Measurements from ENCODE around the gene ZCCHC13.

DNA sequence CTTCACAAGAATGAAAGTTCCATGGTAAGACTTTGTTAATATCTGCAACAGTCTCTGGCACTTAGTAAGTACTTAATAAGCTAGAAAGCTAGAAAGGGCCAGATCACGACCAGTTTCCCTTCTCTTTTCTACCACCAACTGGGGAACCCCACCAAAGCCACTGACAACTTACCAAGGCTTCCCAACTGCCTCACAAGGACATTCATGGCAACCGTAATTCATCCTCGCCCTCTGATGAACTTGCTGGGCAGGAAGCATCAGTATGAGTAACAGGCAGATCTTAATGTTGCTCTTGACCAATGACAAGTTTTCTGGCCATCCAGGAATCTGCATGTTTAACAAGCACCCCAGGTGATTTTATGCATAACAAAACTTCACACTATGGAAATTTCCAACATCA, 23.2 kb upstream of the ZCCHC13 start:
- TF ChIP-seq, protein P1, sequence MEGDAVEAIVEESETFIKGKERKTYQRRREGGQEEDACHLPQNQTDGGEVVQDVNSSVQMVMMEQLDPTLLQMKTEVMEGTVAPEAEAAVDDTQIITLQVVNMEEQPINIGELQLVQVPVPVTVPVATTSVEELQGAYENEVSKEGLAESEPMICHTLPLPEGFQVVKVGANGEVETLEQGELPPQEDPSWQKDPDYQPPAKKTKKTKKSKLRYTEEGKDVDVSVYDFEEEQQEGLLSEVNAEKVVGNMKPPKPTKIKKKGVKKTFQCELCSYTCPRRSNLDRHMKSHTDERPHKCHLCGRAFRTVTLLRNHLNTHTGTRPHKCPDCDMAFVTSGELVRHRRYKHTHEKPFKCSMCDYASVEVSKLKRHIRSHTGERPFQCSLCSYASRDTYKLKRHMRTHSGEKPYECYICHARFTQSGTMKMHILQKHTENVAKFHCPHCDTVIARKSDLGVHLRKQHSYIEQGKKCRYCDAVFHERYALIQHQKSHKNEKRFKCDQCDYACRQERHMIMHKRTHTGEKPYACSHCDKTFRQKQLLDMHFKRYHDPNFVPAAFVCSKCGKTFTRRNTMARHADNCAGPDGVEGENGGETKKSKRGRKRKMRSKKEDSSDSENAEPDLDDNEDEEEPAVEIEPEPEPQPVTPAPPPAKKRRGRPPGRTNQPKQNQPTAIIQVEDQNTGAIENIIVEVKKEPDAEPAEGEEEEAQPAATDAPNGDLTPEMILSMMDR (IDR thresholded peaks at IDR 0.05; ENCODE audit: insufficient read depth, low read depth, low read length) = no peak
- no peak for TF ChIP-seq EZH2 (IDR thresholded peaks at IDR 0.05; ENCODE audit: insufficient read depth, low read length)

All from astrocyte (in vitro differentiated cells and primary cell).